HepG2 (cell line): ENCODE data around the gene RIOK3. TPM values are rescaled to one million over a fixed set of nuclear protein-coding genes. Genes with fewer than 3 reads are reported as not detected.

Experiments used
- ATAC-seq: fragments of 200-7000 bp; cut with Tn5 transposase; 3 replicates; pipeline ENCODE4 v1.9.1; 2020; ENCODE audit warnings: mild to moderate bottlenecking, moderate library complexity
- BruUV-seq: library from RNA; stranded (reverse); fragments of 400-500 nt; replicated peaks from 2 replicates; lab custom pipeline; 2021; lab: Mats Ljungman, UMichigan
- CTCF ChIA-PET: fragments of 300-600 bp; formaldehyde crosslinking; extraction: SDS; loops from one replicate; lab custom pipeline; 2021; ENCODE audit warnings: low total read pairs, inconsistent platforms, low intra/inter-chr PET ratio; lab: Yijun Ruan, JAX
- POLR2A ChIA-PET: fragments of 350-600 bp; sonication (Branson Sonifier 250); formaldehyde crosslinking; loops from one replicate; lab custom pipeline; 2020; ENCODE audit warnings: antibody characterized with exemption, inconsistent platforms; lab: Yijun Ruan, JAX
- DNase-seq: peaks from one replicate; pipeline ENCODE4 v3.0.0-alpha.2; 2015; ENCODE audit warnings: low spot score
- FAIRE-seq: peaks from 3 replicates; lab custom pipeline; 2011; peaks lifted over from hg19 to GRCh38; lab: Jason Lieb, UNC
- H2AFZ ChIP-seq: one replicate; pipeline ENCODE4 v1.6.1; 2011; ENCODE audit warnings: low read length, inconsistent platforms
- H3K27ac ChIP-seq: fragments of 300-600 bp; 3 replicates; pipeline ENCODE4 v1.8.0; 2011; ENCODE audit warnings: mixed run types, mild to moderate bottlenecking, mixed read lengths, low read length, inconsistent platforms; ENCODE audit not compliant: insufficient read depth; ENCODE audit errors: extremely low read length
- H3K27me3 ChIP-seq, 2 experiments: fragments of 200-600 bp in 1 of 2; 2 replicates in 1 of 2; 3 replicates in 1 of 2; pipeline versions ENCODE4 v1.6.0 to v1.8.0; 2011; ENCODE audit warnings: low read length in 2 of 2, mild to moderate bottlenecking in 2 of 2, moderate library complexity in 2 of 2, inconsistent platforms in 1 of 2; ENCODE audit not compliant: insufficient read depth in 2 of 2, control insufficient read depth in 1 of 2
- H3K36me3 ChIP-seq, 2 experiments: fragments of 200-600 bp in 1 of 2; replicated peaks in 1 of 2; 2 replicates in 1 of 2; 3 replicates in 1 of 2; pipeline versions ENCODE4 v1.5.1 to v1.8.0; 2011; ENCODE audit warnings: low read length in 2 of 2, inconsistent platforms in 1 of 2; ENCODE audit not compliant: insufficient read depth in 2 of 2, control insufficient read depth in 1 of 2
- H3K4me1 ChIP-seq: 2 replicates; pipeline ENCODE4 v1.5.1; 2012; ENCODE audit warnings: low read length, inconsistent platforms; ENCODE audit not compliant: insufficient read depth
- H3K4me2 ChIP-seq: 2 replicates; pipeline ENCODE4 v1.6.0; 2011; ENCODE audit warnings: low read depth, low read length, inconsistent platforms
- H3K4me3 ChIP-seq, 3 experiments: fragments of 200-600 bp in 1 of 3; sonication (generic), shearing (Covaris generic) in 1 of 3; replicated peaks in 1 of 3; 2 replicates each; pipeline ENCODE4 v1.5.1; 2011 to 2016; ENCODE audit warnings: low read length in 3 of 3, inconsistent platforms in 2 of 3, low read depth in 2 of 3, mild to moderate bottlenecking in 2 of 3, control low read depth in 1 of 3, mixed read lengths in 1 of 3; ENCODE audit not compliant: insufficient read depth in 1 of 3
- H3K79me2 ChIP-seq: one replicate; pipeline ENCODE4 v1.6.1; 2011; ENCODE audit warnings: low read length, inconsistent platforms; ENCODE audit not compliant: insufficient read depth
- H3K9ac ChIP-seq: 2 replicates; pipeline ENCODE4 v1.6.0; 2011; ENCODE audit warnings: mild to moderate bottlenecking, low read depth, low read length, inconsistent platforms; ENCODE audit not compliant: insufficient read depth
- H3K9me3 ChIP-seq: 2 replicates; pipeline ENCODE4 v1.5.1; 2012; ENCODE audit warnings: mild to moderate bottlenecking, low read length
- H4K20me1 ChIP-seq: 2 replicates; pipeline ENCODE4 v1.6.0; 2011; ENCODE audit warnings: inconsistent platforms, mild to moderate bottlenecking, low read length, moderate library complexity; ENCODE audit not compliant: insufficient read depth
- CC2D1A ChIP-seq: sonication (generic); formaldehyde crosslinking; IDR thresholded peaks from 2 replicates; pipeline ENCODE4 v1.8.1; 2023; ENCODE audit warnings: mild to moderate bottlenecking, missing genetic modification reagents
- FOXK1 ChIP-seq: sonication (generic); formaldehyde crosslinking; IDR thresholded peaks from 2 replicates; pipeline ENCODE4 v1.4.0; 2020; ENCODE audit warnings: low read depth, missing genetic modification reagents, borderline replicate concordance
- IKZF1 ChIP-seq: fragments of 450-650 bp; IDR thresholded peaks from 2 replicates; pipeline ENCODE4 v1.7.1; 2016
- NCOA1 ChIP-seq: sonication (generic); formaldehyde crosslinking; IDR thresholded peaks from 2 replicates; pipeline ENCODE4 v1.9.0; 2021; ENCODE audit warnings: missing genetic modification reagents
- ZNF124 ChIP-seq: sonication (generic); formaldehyde crosslinking; IDR thresholded peaks from 2 replicates; pipeline ENCODE4 v1.4.0; 2020; ENCODE audit warnings: missing genetic modification reagents
- ZNF143 ChIP-seq: sonication (generic); formaldehyde crosslinking; IDR thresholded peaks from 2 replicates; pipeline ENCODE4 v1.4.0; 2020; ENCODE audit warnings: missing genetic modification reagents
- ZNF296 ChIP-seq: sonication (generic); formaldehyde crosslinking; conservative IDR thresholded peaks from 2 replicates; pipeline ENCODE4 v1.5.0; 2020; ENCODE audit warnings: mild to moderate bottlenecking, missing genetic modification reagents
- ZNF430 ChIP-seq: sonication (generic); formaldehyde crosslinking; IDR thresholded peaks from 2 replicates; pipeline ENCODE4 v1.9.0; 2021; ENCODE audit warnings: mild to moderate bottlenecking, missing genetic modification reagents
- WGBS: methylation state at CpG from one replicate; pipeline ENCODE4 v1.1.6; 2017; ENCODE audit warnings: low lambda C conversion rate; 5-methylcytosine and 5-hydroxymethylcytosine counted together
- in situ Hi-C: cut with HindIII; loops from 2 replicates; pipeline ENCODE4 v1.10.0; 2017; ENCODE audit warnings: low pct_unique_long_range_greater_than_20kb; ENCODE audit not compliant: extremely low pct_ligation_motif_present
- intact Hi-C: fragments of 100-400 bp; cut with micrococcal nuclease; formaldehyde crosslinking; loops from one replicate; pipeline ENCODE4 v1.10.0; 2022; ENCODE audit not compliant: unreplicated experiment
- polyA plus RNA-seq, 8 experiments: library from polyadenylated mRNA; depleted of rRNA in 3 of 8; stranded (reverse) in 7 of 8; unstranded in 1 of 8; fragments of >200 nt; fragmentation: Illumina TruSeq in 4 of 8; extraction: Trizol in 4 of 8; gene quantifications; 2 replicates each; pipeline versions ENCODE4 v1.2.1 to v1.2.3, GENCODE V29; 2011 to 2016; ENCODE audit warnings: low read depth in 4 of 8, missing spikeins in 1 of 8, mixed read lengths in 1 of 8; ENCODE audit not compliant: insufficient read depth in 1 of 8
- total RNA-seq, 5 experiments: library from RNA; depleted of rRNA; stranded (reverse); fragments of >200 nt; fragmentation: Illumina TruSeq; extraction: Trizol; gene quantifications; 2 replicates each; pipeline ENCODE4 v1.2.3, GENCODE V29; 2016; ENCODE audit warnings: low read depth in 1 of 5
- TF ChIP-seq, protein P1 (sequence below): sonication (generic); formaldehyde crosslinking; IDR thresholded peaks from 2 replicates; pipeline ENCODE4 v1.4.0; 2020; ENCODE audit warnings: mild to moderate bottlenecking, missing genetic modification reagents, borderline replicate concordance
- TF ChIP-seq, protein P2 (sequence below): sonication (generic); formaldehyde crosslinking; IDR thresholded peaks from 2 replicates; pipeline ENCODE4 v1.8.0; 2022; ENCODE audit warnings: missing genetic modification reagents, mild to moderate bottlenecking, moderate library complexity, borderline replicate concordance
- TF ChIP-seq, protein P3 (sequence below): IDR thresholded peaks from 2 replicates; pipeline ENCODE4 v1.6.1; 2018; ENCODE audit warnings: missing genetic modification reagents, mild to moderate bottlenecking, missing compliant biosample characterization
- TF ChIP-seq, protein P4 (sequence below): sonication (generic); formaldehyde crosslinking; IDR thresholded peaks from 2 replicates; pipeline ENCODE4 v1.4.0; 2020; ENCODE audit warnings: missing genetic modification reagents
- TF ChIP-seq, protein P5 (sequence below): sonication (generic); formaldehyde crosslinking; IDR thresholded peaks from 2 replicates; pipeline ENCODE4 v1.5.0; 2020; ENCODE audit warnings: missing genetic modification reagents, mild to moderate bottlenecking, borderline replicate concordance
- TF ChIP-seq, protein P6 (sequence below): sonication (generic); IDR thresholded peaks from 2 replicates; pipeline ENCODE4 v1.6.1; 2016; ENCODE audit warnings: low read depth, borderline replicate concordance

Gene RIOK3
- total and polyA plus RNA-seq, 2 of the 13 experiments (the other 11 are each of a cell fraction or from before 2014, with no cell fraction given) = 26.7 to 36.0 TPM

DNA sequence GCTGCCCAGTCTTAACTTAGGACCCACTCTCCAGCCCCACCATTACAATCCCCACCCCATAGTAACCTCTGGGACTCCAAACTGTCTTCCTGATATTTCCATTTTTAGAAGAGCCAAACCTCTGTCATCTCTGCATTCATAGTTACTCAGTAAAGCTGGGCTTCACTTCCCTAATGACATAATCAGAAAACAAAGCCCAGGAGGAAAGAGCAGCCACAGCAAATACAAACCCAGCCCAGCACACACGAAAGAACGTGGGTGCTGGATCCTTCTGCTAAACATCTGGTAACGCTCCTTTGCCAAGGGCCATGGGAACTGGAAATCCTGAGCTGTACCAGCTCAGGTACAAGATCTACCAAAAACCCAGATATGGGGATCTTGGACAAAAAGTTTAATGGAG lies 36.8 kb upstream of the RIOK3 start (continued):
- TF ChIP-seq, protein P1, sequence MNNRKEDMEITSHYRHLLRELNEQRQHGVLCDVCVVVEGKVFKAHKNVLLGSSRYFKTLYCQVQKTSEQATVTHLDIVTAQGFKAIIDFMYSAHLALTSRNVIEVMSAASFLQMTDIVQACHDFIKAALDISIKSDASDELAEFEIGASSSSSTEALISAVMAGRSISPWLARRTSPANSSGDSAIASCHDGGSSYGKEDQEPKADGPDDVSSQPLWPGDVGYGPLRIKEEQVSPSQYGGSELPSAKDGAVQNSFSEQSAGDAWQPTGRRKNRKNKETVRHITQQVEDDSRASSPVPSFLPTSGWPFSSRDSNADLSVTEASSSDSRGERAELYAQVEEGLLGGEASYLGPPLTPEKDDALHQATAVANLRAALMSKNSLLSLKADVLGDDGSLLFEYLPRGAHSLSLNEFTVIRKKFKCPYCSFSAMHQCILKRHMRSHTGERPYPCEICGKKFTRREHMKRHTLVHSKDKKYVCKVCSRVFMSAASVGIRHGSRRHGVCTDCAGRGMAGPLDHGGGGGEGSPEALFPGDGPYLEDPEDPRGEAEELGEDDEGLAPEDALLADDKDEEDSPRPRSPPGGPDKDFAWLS (CRISPR knock-in tag) = no peak
- TF ChIP-seq, protein P2, sequence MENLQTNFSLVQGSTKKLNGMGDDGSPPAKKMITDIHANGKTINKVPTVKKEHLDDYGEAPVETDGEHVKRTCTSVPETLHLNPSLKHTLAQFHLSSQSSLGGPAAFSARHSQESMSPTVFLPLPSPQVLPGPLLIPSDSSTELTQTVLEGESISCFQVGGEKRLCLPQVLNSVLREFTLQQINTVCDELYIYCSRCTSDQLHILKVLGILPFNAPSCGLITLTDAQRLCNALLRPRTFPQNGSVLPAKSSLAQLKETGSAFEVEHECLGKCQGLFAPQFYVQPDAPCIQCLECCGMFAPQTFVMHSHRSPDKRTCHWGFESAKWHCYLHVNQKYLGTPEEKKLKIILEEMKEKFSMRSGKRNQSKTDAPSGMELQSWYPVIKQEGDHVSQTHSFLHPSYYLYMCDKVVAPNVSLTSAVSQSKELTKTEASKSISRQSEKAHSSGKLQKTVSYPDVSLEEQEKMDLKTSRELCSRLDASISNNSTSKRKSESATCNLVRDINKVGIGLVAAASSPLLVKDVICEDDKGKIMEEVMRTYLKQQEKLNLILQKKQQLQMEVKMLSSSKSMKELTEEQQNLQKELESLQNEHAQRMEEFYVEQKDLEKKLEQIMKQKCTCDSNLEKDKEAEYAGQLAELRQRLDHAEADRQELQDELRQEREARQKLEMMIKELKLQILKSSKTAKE (CRISPR knock-in tag) = no peak
- TF ChIP-seq ZNF124 (CRISPR knock-in tag) (no peak), IKZF1 (no peak), ZNF143 (no peak)

DNA sequence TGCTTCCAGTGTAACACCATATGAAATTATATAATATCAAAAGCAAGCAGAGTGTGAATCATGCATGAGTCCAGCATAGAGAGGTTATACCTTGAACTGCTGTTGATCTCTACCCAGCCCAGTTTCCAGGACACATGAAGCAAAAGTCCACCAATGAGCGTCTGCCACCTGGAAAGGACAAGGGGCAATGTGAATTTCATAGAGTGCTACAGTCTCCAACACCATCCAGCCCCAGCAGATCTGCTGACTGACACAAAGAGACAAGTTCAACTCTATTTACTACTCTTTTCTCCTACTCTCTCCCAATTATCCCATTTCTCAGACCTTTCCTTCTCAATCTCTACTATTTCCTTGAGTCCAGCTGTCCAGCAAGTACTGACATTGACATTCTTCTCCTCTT lies 31.8 kb upstream of the RIOK3 start:
- Histone ChIP-seq H3K9me3 (no peaks in the 10 kb centered on the region), H4K20me1 (no peaks in the 10 kb centered on the region), H3K79me2 (no peaks in the 10 kb centered on the region), H3K4me1 (peaks cover 29% of the 10 kb centered on the region), H3K27ac (peak overlapping the region; percentile 13), H3K4me3 (no peak overlapping the region), H3K9ac (no peak overlapping the region), H3K4me2 (no peak overlapping the region), H3K27me3 (no peaks in the 10 kb centered on the region), H3K36me3 (0 out of 5 replicates have a peak, but pooled peaks cover 0 to 3% of the 10 kb centered on the region in 2 experiments), H2AFZ (no peak overlapping the region)
- ChIA-PET CTCF (no interaction called here), POLR2A (no interaction called here)
- peak; percentile 84 for ATAC-seq
- no TSS peak for BruUV-seq
- DNase-seq = peak; percentile 25
- intact Hi-C loops = no loop called here
- FAIRE-seq = no peak
- WGBS = 56% methylated on average over 1 of the region's 1 CpG
- in situ Hi-C loops = loop anchor here (25.0 kb wide), 1 partner anchor 609 kb away; no protein-coding TSS in a partner anchor
- TF ChIP-seq ZNF296 (no peak), FOXK1 (CRISPR knock-in tag) (no peak), NCOA1 (no peak), CC2D1A (CRISPR knock-in tag) (no peak), ZNF430 (CRISPR knock-in tag) (no peak)
- TF ChIP-seq, protein P3, sequence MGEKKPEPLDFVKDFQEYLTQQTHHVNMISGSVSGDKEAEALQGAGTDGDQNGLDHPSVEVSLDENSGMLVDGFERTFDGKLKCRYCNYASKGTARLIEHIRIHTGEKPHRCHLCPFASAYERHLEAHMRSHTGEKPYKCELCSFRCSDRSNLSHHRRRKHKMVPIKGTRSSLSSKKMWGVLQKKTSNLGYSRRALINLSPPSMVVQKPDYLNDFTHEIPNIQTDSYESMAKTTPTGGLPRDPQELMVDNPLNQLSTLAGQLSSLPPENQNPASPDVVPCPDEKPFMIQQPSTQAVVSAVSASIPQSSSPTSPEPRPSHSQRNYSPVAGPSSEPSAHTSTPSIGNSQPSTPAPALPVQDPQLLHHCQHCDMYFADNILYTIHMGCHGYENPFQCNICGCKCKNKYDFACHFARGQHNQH (CRISPR knock-in tag) = no peak
- TF ChIP-seq, protein P4, sequence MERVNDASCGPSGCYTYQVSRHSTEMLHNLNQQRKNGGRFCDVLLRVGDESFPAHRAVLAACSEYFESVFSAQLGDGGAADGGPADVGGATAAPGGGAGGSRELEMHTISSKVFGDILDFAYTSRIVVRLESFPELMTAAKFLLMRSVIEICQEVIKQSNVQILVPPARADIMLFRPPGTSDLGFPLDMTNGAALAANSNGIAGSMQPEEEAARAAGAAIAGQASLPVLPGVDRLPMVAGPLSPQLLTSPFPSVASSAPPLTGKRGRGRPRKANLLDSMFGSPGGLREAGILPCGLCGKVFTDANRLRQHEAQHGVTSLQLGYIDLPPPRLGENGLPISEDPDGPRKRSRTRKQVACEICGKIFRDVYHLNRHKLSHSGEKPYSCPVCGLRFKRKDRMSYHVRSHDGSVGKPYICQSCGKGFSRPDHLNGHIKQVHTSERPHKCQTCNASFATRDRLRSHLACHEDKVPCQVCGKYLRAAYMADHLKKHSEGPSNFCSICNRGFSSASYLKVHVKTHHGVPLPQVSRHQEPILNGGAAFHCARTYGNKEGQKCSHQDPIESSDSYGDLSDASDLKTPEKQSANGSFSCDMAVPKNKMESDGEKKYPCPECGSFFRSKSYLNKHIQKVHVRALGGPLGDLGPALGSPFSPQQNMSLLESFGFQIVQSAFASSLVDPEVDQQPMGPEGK (CRISPR knock-in tag) = no peak
- TF ChIP-seq, protein P5, sequence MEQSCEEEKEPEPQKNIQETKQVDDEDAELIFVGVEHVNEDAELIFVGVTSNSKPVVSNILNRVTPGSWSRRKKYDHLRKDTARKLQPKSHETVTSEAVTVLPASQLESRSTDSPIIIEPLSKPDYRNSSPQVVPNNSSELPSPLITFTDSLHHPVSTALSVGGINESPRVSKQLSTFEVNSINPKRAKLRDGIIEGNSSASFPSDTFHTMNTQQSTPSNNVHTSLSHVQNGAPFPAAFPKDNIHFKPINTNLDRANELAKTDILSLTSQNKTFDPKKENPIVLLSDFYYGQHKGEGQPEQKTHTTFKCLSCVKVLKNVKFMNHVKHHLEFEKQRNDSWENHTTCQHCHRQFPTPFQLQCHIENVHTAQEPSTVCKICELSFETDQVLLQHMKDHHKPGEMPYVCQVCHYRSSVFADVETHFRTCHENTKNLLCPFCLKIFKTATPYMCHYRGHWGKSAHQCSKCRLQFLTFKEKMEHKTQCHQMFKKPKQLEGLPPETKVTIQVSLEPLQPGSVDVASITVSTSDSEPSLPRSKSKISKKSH (CRISPR knock-in tag) = no peak
- TF ChIP-seq, protein P6, sequence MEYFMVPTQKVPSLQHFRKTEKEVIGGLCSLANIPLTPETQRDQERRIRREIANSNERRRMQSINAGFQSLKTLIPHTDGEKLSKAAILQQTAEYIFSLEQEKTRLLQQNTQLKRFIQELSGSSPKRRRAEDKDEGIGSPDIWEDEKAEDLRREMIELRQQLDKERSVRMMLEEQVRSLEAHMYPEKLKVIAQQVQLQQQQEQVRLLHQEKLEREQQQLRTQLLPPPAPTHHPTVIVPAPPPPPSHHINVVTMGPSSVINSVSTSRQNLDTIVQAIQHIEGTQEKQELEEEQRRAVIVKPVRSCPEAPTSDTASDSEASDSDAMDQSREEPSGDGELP = no peak
